A204.1 (cell line): ENCODE measurements around the gene EXOSC7.

ENCODE experiments used
- FAIRE-seq: peaks from 2 replicates; lab custom pipeline; 2012; peaks lifted over from hg19 to GRCh38; lab: Jason Lieb, UNC

Gene EXOSC7

DNA sequence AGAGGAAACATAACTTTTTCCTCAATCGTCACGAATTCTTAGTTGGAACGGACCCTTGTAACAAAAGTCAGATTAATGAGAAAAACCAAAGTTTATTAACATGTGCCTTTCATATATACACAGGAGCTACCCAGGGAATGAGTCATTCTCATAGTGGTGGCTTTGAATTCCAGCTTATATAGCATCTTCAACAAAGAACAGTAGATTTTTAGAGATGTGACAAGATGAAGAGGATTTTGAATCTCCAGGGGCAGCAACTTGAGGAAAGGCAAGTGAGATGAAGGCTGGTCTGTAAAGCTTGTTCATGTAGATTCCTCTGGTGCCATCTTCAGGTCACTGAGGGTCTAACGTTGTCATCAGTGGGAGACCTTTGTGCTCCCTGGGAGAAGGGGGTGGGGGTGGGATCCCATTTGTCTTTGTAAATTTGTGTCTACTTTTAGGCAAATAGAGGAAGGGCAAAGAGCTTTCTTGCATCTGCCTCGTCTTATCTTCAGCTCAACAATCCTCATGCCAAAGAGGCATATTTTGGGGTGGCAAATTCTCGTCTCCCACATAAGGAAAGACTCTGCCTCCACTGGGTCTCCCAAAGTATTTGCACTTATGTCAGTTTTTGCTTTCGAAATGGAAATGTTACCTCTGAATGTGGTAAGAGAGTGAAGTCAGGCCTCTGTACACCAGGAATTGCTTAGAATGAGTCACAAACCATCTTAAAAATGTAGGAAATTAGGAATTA lies 79.5 kb downstream of the EXOSC7 start:
- no peak for FAIRE-seq

DNA sequence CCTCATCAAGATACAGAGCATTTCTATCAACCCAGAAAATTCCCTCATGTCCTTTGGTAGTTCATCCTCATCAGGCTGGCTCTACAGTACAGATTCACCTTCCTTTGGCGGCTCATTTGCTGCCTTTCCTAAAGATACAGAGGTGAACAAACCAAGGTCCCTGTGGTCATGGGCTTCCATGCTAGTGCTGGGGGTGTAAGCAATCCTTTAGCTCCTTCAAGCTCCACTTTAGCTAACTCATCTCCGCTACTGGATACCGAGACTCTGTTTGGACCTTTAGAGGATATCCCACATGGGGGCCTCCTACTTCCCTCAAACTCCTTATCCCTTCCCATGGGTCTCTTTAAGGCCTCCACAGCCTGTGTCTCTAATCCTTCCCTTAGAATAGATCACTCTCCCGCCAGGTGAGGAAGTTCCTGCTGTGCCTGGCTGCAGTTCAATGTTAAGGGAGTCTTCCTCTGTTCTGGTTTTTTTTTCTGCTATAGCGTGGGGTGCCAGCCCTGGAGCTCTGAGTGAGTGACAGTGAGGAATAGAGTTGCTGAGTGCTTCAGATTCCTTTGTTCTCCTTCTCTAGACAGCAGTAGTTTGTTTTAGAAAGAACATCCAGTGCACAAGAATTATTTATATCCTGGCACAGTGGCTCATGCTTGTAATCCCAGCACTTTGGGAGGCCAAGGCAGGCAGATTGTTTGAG lies 80.7 kb downstream of the EXOSC7 start:
- FAIRE-seq = no peak

GRCh38 chr3:45057557-45057956 lies 81.5 kb downstream of the EXOSC7 start:
- FAIRE-seq = no peak

GRCh38 chr3:45059132-45059531 lies 83.1 kb downstream of the EXOSC7 start:
- FAIRE-seq = no peak

DNA sequence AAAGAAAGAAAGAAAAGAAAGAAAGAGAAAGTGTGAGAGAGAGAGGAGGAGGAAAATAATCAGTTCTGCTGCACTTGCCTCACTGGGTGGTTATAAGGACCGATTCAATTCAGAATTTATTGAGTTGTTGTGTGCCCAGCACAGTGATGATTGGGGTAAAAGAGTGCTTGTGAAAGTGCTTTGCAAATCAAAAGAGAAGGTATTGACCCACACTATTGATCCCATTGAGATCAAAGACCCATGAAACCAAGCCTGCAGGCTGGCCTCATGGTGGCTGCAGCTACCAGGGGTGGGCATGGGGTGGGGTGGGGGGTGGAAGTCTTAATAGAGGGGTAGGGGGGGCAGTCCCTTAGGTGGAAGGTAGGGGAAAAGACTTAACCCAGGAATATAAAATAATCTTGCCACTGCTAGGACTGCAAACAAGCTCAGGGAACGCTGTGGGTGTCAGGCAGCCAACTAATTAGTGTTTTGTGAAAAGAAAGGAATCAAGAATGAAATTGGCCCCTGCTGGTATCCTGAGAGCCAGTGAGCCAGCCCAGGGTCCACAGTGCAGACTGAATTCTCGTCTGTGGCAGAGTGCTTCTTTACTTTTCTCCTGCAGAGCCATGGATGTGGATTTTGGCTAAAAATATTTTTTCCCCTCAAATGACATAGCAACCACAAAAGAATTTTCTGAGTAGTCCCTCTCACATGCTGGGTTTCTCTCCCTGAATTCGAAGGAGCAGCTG lies 84.3 kb downstream of the EXOSC7 start:
- FAIRE-seq = no peak
